ENCODE measurements around the gene EVL.

Gene EVL

DNA sequence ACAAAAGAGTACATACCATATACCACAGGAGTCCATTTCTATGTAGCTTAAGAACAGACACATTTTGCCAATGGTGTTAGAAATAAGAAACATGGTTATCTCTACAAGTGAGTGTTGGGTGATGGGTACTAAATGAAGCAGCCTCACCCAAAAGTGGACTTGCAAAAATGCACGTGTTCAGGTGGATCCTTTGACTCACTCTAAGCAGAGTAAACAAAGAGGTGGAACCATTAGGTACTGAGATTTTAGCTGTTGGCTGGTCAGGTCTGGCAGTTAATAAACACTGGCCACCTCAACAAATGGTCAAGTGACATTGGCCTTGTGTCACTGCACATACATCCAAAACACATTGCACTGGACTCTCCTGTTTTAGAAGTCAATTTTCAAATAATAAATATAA is 27.6 kb downstream of the EVL start:
- Mint-ChIP-seq H3K4me3 (no peak overlapping the region), H3K27ac (no peak overlapping the region), H3K27me3 (no peaks in the 10 kb centered on the region), H3K36me3 (ENCODE audit: low read depth) (peaks cover 95% of the 10 kb centered on the region), H3K9me3 (no peaks in the 10 kb centered on the region), H3K4me1 (ENCODE audit: low read depth) (peaks cover 7% of the 10 kb centered on the region)
- intact Hi-C loops (cut with micrococcal nuclease) = no loop called here

DNA sequence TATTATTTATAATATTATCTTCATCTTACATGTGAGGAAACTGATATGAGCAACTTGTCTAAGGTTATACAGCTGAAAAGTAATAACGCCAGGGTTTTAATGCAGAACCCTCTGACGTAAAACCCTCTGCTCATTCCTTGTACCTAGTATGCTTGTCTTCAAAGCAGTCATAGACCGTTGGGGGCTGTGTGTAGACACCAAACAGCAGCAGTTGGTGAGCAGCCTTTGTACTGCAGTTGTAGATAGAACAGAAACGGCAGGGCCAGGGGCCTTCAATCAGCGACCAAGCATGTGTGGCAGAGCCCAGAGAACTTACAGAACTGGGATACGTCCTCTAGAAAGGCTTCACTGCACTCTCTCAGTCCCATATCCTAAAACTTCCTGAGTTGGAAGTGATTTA is 28.1 kb downstream of the EVL start:
- intact Hi-C loops (cut with micrococcal nuclease) = no loop called here
- H3K4me1 Mint-ChIP-seq (ENCODE audit: low read depth) = peaks cover 10% of the 10 kb centered on the region
- H3K36me3 Mint-ChIP-seq (ENCODE audit: low read depth) = peaks cover 95% of the 10 kb centered on the region
- no peaks in the 10 kb centered on the region for H3K27me3 Mint-ChIP-seq
- H3K4me3 Mint-ChIP-seq = no peak overlapping the region
- no peaks in the 10 kb centered on the region for H3K9me3 Mint-ChIP-seq
- no peak overlapping the region for H3K27ac Mint-ChIP-seq

- H3K27ac Mint-ChIP-seq = no peak overlapping the region
- intact Hi-C loops (cut with micrococcal nuclease) = no loop called here
- H3K27me3 Mint-ChIP-seq = no peaks in the 10 kb centered on the region
- H3K9me3 Mint-ChIP-seq = no peaks in the 10 kb centered on the region
- peaks cover 12% of the 10 kb centered on the region for H3K4me1 Mint-ChIP-seq (ENCODE audit: low read depth)
- no peak overlapping the region for H3K4me3 Mint-ChIP-seq
- H3K36me3 Mint-ChIP-seq (ENCODE audit: low read depth) = peaks cover 98% of the 10 kb centered on the region
Observed at GRCh38 chr14:100096656-100097055, 31.4 kb downstream of the EVL start.

GRCh38 chr14:100098171-100098570 is 32.9 kb downstream of the EVL start:
- intact Hi-C loops (cut with micrococcal nuclease) = no loop called here

GRCh38 chr14:100100032-100100703 is 34.9 kb downstream of the EVL start:
- peaks cover 43% of the 10 kb centered on the region for H3K4me1 Mint-ChIP-seq (ENCODE audit: low read depth)
- no peak overlapping the region for H3K4me3 Mint-ChIP-seq
- intact Hi-C loops (cut with micrococcal nuclease) = no loop called here
- no peak overlapping the region for H3K27ac Mint-ChIP-seq
- H3K36me3 Mint-ChIP-seq (ENCODE audit: low read depth) = peaks cover 99% of the 10 kb centered on the region
- H3K27me3 Mint-ChIP-seq = no peaks in the 10 kb centered on the region
- H3K9me3 Mint-ChIP-seq = no peaks in the 10 kb centered on the region

More at GRCh38 chr14:100098171-100098570, 32.9 kb downstream of the EVL start:
- Mint-ChIP-seq H3K4me3 (no peak overlapping the region), H3K36me3 (ENCODE audit: low read depth) (peaks cover 99% of the 10 kb centered on the region), H3K27me3 (no peaks in the 10 kb centered on the region), H3K9me3 (no peaks in the 10 kb centered on the region), H3K4me1 (ENCODE audit: low read depth) (peaks cover 23% of the 10 kb centered on the region), H3K27ac (no peak overlapping the region)

- no peak overlapping the region for H3K4me3 Mint-ChIP-seq
- intact Hi-C loops (cut with micrococcal nuclease) = no loop called here
- H3K36me3 Mint-ChIP-seq (ENCODE audit: low read depth) = peaks cover 97% of the 10 kb centered on the region
- H3K27me3 Mint-ChIP-seq = no peaks in the 10 kb centered on the region
- no peak overlapping the region for H3K27ac Mint-ChIP-seq
- H3K9me3 Mint-ChIP-seq = no peaks in the 10 kb centered on the region
- peaks cover 62% of the 10 kb centered on the region for H3K4me1 Mint-ChIP-seq (ENCODE audit: low read depth)
Observed at GRCh38 chr14:100102156-100102785, 37.0 kb downstream of the EVL start.

DNA sequence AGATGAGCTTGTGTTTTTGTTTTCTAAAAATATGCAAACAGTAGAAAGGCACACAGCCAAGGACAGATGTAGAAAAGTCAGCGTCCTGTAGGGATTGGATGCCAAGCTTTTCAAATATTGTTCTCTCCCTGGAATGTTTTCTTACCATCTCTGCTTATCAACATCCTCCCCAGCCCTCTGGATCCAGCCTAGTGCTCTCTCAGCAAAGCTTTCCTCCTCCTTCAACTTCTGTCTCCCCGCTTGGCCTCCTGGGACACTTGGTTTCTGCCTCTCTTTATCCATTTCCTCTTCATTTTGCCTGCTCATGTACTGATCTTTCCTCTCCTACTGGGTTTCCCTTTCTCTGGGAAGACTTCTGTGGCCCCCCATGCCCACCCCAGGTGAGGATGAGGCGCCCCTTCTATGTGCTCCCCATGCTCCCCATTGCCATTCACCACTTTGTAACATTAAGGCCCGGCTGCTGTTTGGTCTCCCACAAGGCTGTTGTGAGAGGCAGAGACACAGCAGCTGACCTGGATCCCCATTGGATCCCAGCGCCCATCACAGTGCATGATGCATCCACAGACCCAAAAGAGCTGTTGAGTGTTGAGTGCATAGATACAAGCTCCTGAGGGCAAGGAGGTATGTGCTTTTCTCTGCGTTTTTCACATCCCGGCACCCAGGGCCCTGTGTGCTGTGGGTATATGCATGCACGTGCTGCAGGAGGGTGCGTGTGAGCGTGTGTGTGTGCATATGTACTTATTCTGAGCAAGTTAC is 38.2 kb downstream of the EVL start:
- Mint-ChIP-seq H3K36me3 (ENCODE audit: low read depth) (peaks cover 97% of the 10 kb centered on the region), H3K4me3 (no peak overlapping the region), H3K27me3 (no peaks in the 10 kb centered on the region), H3K27ac (peak overlapping the region; percentile 33), H3K9me3 (no peaks in the 10 kb centered on the region), H3K4me1 (ENCODE audit: low read depth) (peaks cover 65% of the 10 kb centered on the region)
- intact Hi-C loops (cut with micrococcal nuclease) = loop anchor here (2.0 kb wide), 1 partner anchor 47 kb away; no protein-coding TSS in a partner anchor

GRCh38 chr14:100104006-100104352 is 38.8 kb downstream of the EVL start:
- intact Hi-C loops (cut with micrococcal nuclease) = loop anchor here (2.0 kb wide), 1 partner anchor 47 kb away; no protein-coding TSS in a partner anchor
- Mint-ChIP-seq H3K9me3 (no peaks in the 10 kb centered on the region), H3K4me1 (ENCODE audit: low read depth) (peaks cover 69% of the 10 kb centered on the region), H3K36me3 (ENCODE audit: low read depth) (peaks cover 97% of the 10 kb centered on the region), H3K27me3 (no peaks in the 10 kb centered on the region), H3K4me3 (no peak overlapping the region), H3K27ac (peak overlapping the region; percentile 33)

DNA sequence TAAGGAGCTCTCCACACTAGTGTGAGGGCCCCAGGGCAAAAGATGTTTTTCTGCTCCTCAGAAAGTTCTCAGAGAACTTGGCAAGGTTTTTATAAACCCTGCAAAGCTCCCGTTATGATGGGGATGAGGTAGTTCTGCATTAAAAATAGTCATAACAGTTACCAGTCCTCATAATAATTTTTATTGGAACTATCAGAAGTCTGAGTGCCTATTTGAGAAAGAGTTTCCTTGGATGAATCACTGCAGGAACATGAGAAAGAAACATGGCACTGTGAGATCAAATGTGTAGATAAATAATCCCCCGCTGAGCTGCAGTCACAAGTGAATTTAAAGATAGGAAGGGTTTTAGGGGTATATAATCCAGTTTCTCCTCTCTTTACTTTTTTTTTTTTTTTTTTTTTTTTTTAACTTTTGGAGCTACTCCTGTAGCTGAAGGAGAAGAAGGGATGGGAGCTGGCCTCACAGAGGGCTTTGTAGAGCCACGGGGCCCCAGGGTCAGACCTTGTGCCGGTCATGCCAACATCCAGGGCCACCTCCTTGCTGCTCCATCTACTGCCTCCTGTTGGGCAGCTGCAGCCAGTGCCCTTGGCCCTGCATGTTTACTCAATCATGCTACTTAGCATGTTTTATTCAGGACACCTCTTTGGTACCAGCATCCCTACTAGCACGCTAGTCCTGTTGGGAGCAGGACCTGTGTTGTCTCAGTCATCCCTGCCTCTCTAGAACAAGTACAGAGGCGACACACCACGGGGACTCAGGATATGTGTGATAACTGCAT is 39.5 kb downstream of the EVL start:
- peaks cover 74% of the 10 kb centered on the region for H3K4me1 Mint-ChIP-seq (ENCODE audit: low read depth)
- H3K36me3 Mint-ChIP-seq (ENCODE audit: low read depth) = peaks cover 97% of the 10 kb centered on the region
- H3K4me3 Mint-ChIP-seq = no peak overlapping the region
- H3K27ac Mint-ChIP-seq = peak overlapping the region; percentile 64
- intact Hi-C loops (cut with micrococcal nuclease) = loop anchor here (2.0 kb wide), 1 partner anchor 48 kb away; no protein-coding TSS in a partner anchor
- H3K27me3 Mint-ChIP-seq = no peaks in the 10 kb centered on the region
- no peaks in the 10 kb centered on the region for H3K9me3 Mint-ChIP-seq

DNA sequence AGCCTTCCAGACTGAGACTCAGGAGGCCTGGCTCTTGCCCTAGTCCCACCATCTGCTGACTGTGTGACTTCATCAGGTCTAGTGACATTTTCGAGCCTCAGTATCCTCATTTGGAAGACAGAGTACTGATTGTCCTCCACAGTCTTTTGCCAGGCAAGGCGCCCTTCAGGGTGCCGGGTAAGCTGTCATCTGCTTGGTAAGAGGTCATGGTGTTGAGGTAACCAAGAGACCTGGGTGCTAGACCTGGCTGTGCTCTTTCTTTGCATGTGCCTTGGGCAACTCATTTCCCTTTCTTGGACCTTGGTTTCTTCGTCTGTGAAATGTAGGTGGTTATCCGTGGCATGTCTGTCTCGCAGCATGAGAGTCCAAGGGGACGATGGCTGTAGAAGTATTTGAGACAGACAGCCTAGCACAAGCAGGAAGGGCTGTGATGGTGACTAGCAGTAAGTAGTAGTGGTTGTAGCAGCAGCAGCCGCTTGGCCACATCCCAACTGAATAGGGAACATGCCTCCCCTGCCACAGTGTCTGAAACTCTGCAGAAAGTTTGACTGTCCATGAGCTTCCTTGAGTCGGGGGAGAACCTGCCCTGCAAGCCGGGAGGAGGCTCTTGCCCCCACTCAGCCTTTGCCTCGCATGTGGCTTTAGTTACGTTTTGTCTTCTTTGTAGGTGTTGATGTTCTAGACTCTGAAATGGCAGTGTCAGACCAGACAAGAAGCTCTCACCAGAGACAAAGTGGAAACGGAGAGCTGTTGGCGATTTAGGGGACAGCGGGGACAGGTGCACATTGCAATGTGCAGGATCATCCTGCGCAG is 40.3 kb downstream of the EVL start:
- Mint-ChIP-seq H3K9me3 (no peaks in the 10 kb centered on the region), H3K4me3 (no peak overlapping the region), H3K27me3 (no peaks in the 10 kb centered on the region), H3K36me3 (ENCODE audit: low read depth) (peaks cover 97% of the 10 kb centered on the region), H3K27ac (peak overlapping the region; percentile 64), H3K4me1 (ENCODE audit: low read depth) (peaks cover 74% of the 10 kb centered on the region)
- intact Hi-C loops (cut with micrococcal nuclease) = loop anchor here (2.0 kb wide), 1 partner anchor 49 kb away; no protein-coding TSS in a partner anchor

GRCh38 chr14:100106250-100107112 is 41.3 kb downstream of the EVL start:
- intact Hi-C loops (cut with micrococcal nuclease) = no loop called here
- H3K36me3 Mint-ChIP-seq (ENCODE audit: low read depth) = peaks cover 95% of the 10 kb centered on the region
- no peaks in the 10 kb centered on the region for H3K9me3 Mint-ChIP-seq
- H3K27ac Mint-ChIP-seq = peak overlapping the region; percentile 64
- no peaks in the 10 kb centered on the region for H3K27me3 Mint-ChIP-seq
- peaks cover 74% of the 10 kb centered on the region for H3K4me1 Mint-ChIP-seq (ENCODE audit: low read depth)
- H3K4me3 Mint-ChIP-seq = no peak overlapping the region

GRCh38 chr14:100107236-100107635 is 42.0 kb downstream of the EVL start:
- H3K27me3 Mint-ChIP-seq = no peaks in the 10 kb centered on the region
- no peak overlapping the region for H3K4me3 Mint-ChIP-seq
- peaks cover 95% of the 10 kb centered on the region for H3K36me3 Mint-ChIP-seq (ENCODE audit: low read depth)
- peak overlapping the region; percentile 64 for H3K27ac Mint-ChIP-seq
- H3K4me1 Mint-ChIP-seq (ENCODE audit: low read depth) = peaks cover 71% of the 10 kb centered on the region
- intact Hi-C loops (cut with micrococcal nuclease) = no loop called here
- no peaks in the 10 kb centered on the region for H3K9me3 Mint-ChIP-seq

All from dendritic cell treated with granulocyte-macrophage colony-stimulating factor and Interleukin-4, amounts not matched to agents 40 ng/mL and 50 ng/mL, for 4 days (primary cell).